Skeletal muscle satellite cell (primary cell): ENCODE measurements around the gene KITLG.

Source experiments
- H3K27me3 ChIP-seq: 2 replicates; pipeline ENCODE4 v1.7.0; 2013; ENCODE audit warnings: low read length; ENCODE audit not compliant: control insufficient read depth, insufficient read depth
- H3K36me3 ChIP-seq: 2 replicates; pipeline ENCODE4 v1.7.0; 2013; ENCODE audit warnings: mild to moderate bottlenecking, control low read depth, low read length; ENCODE audit not compliant: insufficient read depth
- H3K4me1 ChIP-seq: 2 replicates; pipeline ENCODE4 v1.7.0; 2013; ENCODE audit warnings: low read length; ENCODE audit not compliant: control insufficient read depth, insufficient read depth
- H3K4me2 ChIP-seq: 2 replicates; pipeline ENCODE4 v1.7.0; 2013; ENCODE audit warnings: mild to moderate bottlenecking, low read length
- H3K4me3 ChIP-seq: 2 replicates; pipeline ENCODE4 v1.7.0; 2013; ENCODE audit warnings: low read length
- H3K9ac ChIP-seq: 2 replicates; pipeline ENCODE4 v1.7.0; 2013; ENCODE audit warnings: mild to moderate bottlenecking, low read depth, low read length, moderate library complexity
- H3K9me3 ChIP-seq: replicated peaks from 2 replicates; pipeline ENCODE4 v1.7.0; 2013; ENCODE audit warnings: mild to moderate bottlenecking, control low read depth, low read length

KITLG gene

GRCh38 chr12:88575361-88575970, 4.8 kb downstream of the KITLG start:
- no peaks in the 10 kb centered on the region for H3K27me3 ChIP-seq
- peaks cover 22% of the 10 kb centered on the region for H3K4me1 ChIP-seq
- H3K9ac ChIP-seq = no peak overlapping the region
- no peak overlapping the region for H3K4me2 ChIP-seq
- H3K36me3 ChIP-seq = no peaks in the 10 kb centered on the region
- H3K4me3 ChIP-seq = no peak overlapping the region
- no peaks in the 10 kb centered on the region for H3K9me3 ChIP-seq

DNA sequence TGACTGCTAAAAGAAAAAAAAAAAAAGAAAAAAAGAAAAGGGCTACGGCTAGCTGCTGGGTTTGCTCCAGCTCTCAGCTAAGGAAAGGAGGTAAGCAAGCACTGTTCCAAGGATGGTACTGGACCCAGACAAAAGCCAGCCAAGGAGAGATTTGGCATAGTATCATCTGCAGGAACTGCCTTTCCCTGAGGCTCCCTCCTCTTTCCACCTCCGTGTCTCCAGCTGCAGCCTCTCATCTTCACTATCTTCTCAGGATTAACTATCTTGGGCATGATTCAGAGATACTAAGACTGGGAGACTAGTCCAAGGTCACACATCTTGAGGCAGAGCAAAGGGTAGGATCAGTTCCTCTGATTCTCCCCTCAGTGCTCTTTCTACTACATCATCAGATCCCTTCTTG, 6.0 kb downstream of the KITLG start:
- Histone ChIP-seq H3K27me3 (no peaks in the 10 kb centered on the region), H3K4me1 (peaks cover 22% of the 10 kb centered on the region), H3K4me2 (no peak overlapping the region), H3K9me3 (no peaks in the 10 kb centered on the region), H3K36me3 (no peaks in the 10 kb centered on the region), H3K4me3 (no peak overlapping the region), H3K9ac (no peak overlapping the region)

GRCh38 chr12:88573583-88573982, 6.7 kb downstream of the KITLG start:
- no peaks in the 10 kb centered on the region for H3K9me3 ChIP-seq
- peaks cover 20% of the 10 kb centered on the region for H3K4me1 ChIP-seq
- no peak overlapping the region for H3K4me3 ChIP-seq
- H3K36me3 ChIP-seq = no peaks in the 10 kb centered on the region
- no peaks in the 10 kb centered on the region for H3K27me3 ChIP-seq
- H3K4me2 ChIP-seq = no peak overlapping the region
- no peak overlapping the region for H3K9ac ChIP-seq

GRCh38 chr12:88572781-88573549, 7.3 kb downstream of the KITLG start:
- H3K4me1 ChIP-seq = peaks cover 18% of the 10 kb centered on the region
- H3K27me3 ChIP-seq = no peaks in the 10 kb centered on the region
- H3K4me3 ChIP-seq = no peak overlapping the region
- H3K36me3 ChIP-seq = no peaks in the 10 kb centered on the region
- H3K4me2 ChIP-seq = no peak overlapping the region
- H3K9ac ChIP-seq = no peak overlapping the region
- no peaks in the 10 kb centered on the region for H3K9me3 ChIP-seq

GRCh38 chr12:88571543-88571942, 8.7 kb downstream of the KITLG start:
- H3K36me3 ChIP-seq = no peaks in the 10 kb centered on the region
- H3K27me3 ChIP-seq = no peaks in the 10 kb centered on the region
- no peak overlapping the region for H3K9ac ChIP-seq
- no peaks in the 10 kb centered on the region for H3K9me3 ChIP-seq
- H3K4me1 ChIP-seq = peaks cover 16% of the 10 kb centered on the region
- H3K4me2 ChIP-seq = no peak overlapping the region
- H3K4me3 ChIP-seq = no peak overlapping the region

- Histone ChIP-seq H3K4me1 (peaks cover 13% of the 10 kb centered on the region), H3K36me3 (no peaks in the 10 kb centered on the region), H3K4me3 (no peak overlapping the region), H3K4me2 (no peak overlapping the region), H3K9ac (no peak overlapping the region), H3K9me3 (no peaks in the 10 kb centered on the region), H3K27me3 (no peaks in the 10 kb centered on the region)
Measured at GRCh38 chr12:88570103-88570502, 10.2 kb downstream of the KITLG start.

GRCh38 chr12:88566430-88566829, 13.8 kb downstream of the KITLG start:
- Histone ChIP-seq H3K36me3 (no peaks in the 10 kb centered on the region), H3K9me3 (no peaks in the 10 kb centered on the region), H3K4me3 (no peak overlapping the region), H3K9ac (no peak overlapping the region), H3K27me3 (no peaks in the 10 kb centered on the region), H3K4me2 (no peak overlapping the region), H3K4me1 (peaks cover 16% of the 10 kb centered on the region)

GRCh38 chr12:88562846-88563582, 17.3 kb downstream of the KITLG start:
- no peaks in the 10 kb centered on the region for H3K9me3 ChIP-seq
- H3K27me3 ChIP-seq = no peaks in the 10 kb centered on the region
- peak overlapping the region; percentile 21 for H3K9ac ChIP-seq
- peaks cover 16% of the 10 kb centered on the region for H3K4me1 ChIP-seq
- H3K4me3 ChIP-seq = no peak overlapping the region
- H3K4me2 ChIP-seq = peak overlapping the region; percentile 26
- H3K36me3 ChIP-seq = peaks cover 5% of the 10 kb centered on the region

GRCh38 chr12:88562151-88562550, 18.1 kb downstream of the KITLG start:
- Histone ChIP-seq H3K27me3 (no peaks in the 10 kb centered on the region), H3K9me3 (no peaks in the 10 kb centered on the region), H3K9ac (no peak overlapping the region)

DNA sequence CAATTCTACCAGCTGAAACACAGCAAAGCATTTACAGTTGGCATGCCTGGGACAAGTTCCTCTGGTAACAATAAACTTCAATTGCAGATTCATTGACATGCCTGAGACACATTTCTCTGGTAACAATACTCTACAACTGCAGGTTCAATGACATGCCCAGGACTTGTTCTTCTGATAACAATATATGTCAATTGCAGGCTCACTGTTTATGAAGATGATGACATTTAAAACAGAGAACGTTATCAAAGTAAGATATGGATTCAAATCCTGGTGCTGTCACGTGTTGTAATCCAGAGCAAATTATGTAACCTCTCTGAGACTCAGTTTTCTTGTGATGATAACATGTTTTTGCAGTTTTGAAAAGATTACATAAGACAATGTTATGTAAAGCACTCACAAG, 20.5 kb downstream of the KITLG start:
- no peak overlapping the region for H3K4me2 ChIP-seq
- no peaks in the 10 kb centered on the region for H3K9me3 ChIP-seq
- peaks cover 5% of the 10 kb centered on the region for H3K36me3 ChIP-seq
- H3K9ac ChIP-seq = no peak overlapping the region
- H3K27me3 ChIP-seq = no peaks in the 10 kb centered on the region
- H3K4me3 ChIP-seq = no peak overlapping the region
- H3K4me1 ChIP-seq = peaks cover 16% of the 10 kb centered on the region

More at GRCh38 chr12:88562151-88562550, 18.1 kb downstream of the KITLG start:
- H3K36me3 ChIP-seq = peaks cover 5% of the 10 kb centered on the region
- peaks cover 16% of the 10 kb centered on the region for H3K4me1 ChIP-seq
- H3K4me3 ChIP-seq = no peak overlapping the region
- H3K4me2 ChIP-seq = no peak overlapping the region

DNA sequence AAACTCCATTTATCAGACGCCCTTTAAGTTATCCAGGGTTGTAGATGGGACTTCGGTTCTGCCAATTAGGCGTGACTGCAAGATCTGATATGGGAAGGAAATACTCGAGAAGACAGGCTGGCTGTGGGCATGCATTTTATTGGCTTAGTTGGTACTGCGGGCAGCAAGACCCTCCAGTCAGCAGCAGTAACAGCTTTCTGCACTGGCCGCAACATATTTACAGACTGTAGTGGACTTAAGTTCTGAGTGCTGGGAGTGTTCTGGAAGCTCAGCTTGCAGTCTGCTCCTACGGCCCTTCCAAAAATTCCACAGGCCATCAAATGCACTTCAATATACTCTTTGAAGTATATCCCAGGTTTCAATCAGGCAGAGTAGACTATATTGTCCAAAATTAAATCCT, 21.1 kb downstream of the KITLG start:
- Histone ChIP-seq H3K4me2 (no peak overlapping the region), H3K36me3 (peaks cover 5% of the 10 kb centered on the region), H3K9me3 (no peaks in the 10 kb centered on the region), H3K27me3 (no peaks in the 10 kb centered on the region), H3K4me3 (no peak overlapping the region), H3K4me1 (peaks cover 20% of the 10 kb centered on the region), H3K9ac (no peak overlapping the region)
